Measurements from ENCODE around the gene SLC49A3. TPM values are rescaled to one million over a fixed set of nuclear protein-coding genes. Genes with fewer than 3 reads are reported as not detected.

SLC49A3 gene
- polyA plus RNA-seq, 3 donors = 9.5 to 29.8 (median 11.1) TPM

DNA sequence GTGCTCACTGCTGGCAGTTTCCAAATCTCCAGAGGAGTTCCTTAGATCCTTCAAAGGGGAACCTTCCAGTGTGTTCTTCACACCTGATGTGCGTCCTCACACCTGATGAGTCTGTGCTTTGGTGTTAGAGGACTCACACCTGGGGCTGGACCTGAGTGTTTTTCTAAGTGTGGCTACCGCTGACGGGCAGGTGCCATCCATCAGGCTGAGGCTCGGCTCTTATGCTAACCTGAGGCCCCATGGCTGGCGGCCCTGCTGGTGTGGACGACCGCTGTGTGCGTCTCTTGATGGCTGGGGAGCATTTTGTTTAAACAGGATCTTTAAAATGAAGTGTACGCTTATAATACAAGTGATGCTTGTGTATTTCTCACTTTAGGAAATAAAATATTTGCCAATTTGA, 45.1 kb upstream of the SLC49A3 start:
- no peak for TF ChIP-seq CTCF (IDR thresholded peaks at IDR 0.05)
- Histone ChIP-seq H2AFZ (ENCODE audit: insufficient read depth, low read depth, low read length, poor library complexity, severe bottlenecking) (no peak overlapping the region), H3K27me3 (ENCODE audit: control insufficient read depth in 2 of 2, insufficient read depth in 2 of 2, low read length in 2 of 2) (no peaks in the 10 kb centered on the region), H3K9me3 (replicated peaks in 1 of 2; ENCODE audit: control insufficient read depth in 1 of 2, insufficient read depth in 1 of 2, low read length in 2 of 2) (peaks cover 0 to 12% of the 10 kb centered on the region in 2 donors), H3K36me3 (replicated peaks in 1 of 2; ENCODE audit: control insufficient read depth in 1 of 2, insufficient read depth in 2 of 2, low read length in 2 of 2) (peaks cover 68 to 82% of the 10 kb centered on the region in 2 donors), H3K4me3 (replicated peaks in 1 of 3; ENCODE audit: low read depth in 2 of 3, low read length in 3 of 3) (no peak overlapping the region), H3K4me2 (replicated peaks; ENCODE audit: extremely low read depth, low read length, poor library complexity, severe bottlenecking) (no peak overlapping the region), H3K79me2 (ENCODE audit: insufficient read depth, low read length) (no peaks in the 10 kb centered on the region), H4K20me1 (ENCODE audit: insufficient read depth, low read length) (peaks cover 13% of the 10 kb centered on the region), H3K4me1 (ENCODE audit: control insufficient read depth in 1 of 2, insufficient read depth in 2 of 2, low read length in 2 of 2) (no peaks in the 10 kb centered on the region), H3K9ac (ENCODE audit: insufficient read depth, low read length, poor library complexity, severe bottlenecking) (no peak overlapping the region), H3K27ac (ENCODE audit: low read depth in 1 of 2, low read length in 2 of 2) (no peak overlapping the region)
- Mint-ChIP-seq H3K4me1 (no peaks in the 10 kb centered on the region), H3K9me3 (peaks cover 0 to 14% (median 7%) of the 10 kb centered on the region in 7 donors), H3K4me3 (no peak overlapping the region), H3K27ac (no peak overlapping the region), H3K36me3 (peaks cover 54 to 76% of the 10 kb centered on the region in 2 donors), H3K27me3 (ENCODE audit: low read depth in 3 of 3) (no peaks in the 10 kb centered on the region)
- DNase-seq = no peak
- intact Hi-C loops (cut with micrococcal nuclease) = no loop called here
- 97% methylated on average over 4 of the region's 9 CpGs for WGBS (ENCODE audit: insufficient coverage)

DNA sequence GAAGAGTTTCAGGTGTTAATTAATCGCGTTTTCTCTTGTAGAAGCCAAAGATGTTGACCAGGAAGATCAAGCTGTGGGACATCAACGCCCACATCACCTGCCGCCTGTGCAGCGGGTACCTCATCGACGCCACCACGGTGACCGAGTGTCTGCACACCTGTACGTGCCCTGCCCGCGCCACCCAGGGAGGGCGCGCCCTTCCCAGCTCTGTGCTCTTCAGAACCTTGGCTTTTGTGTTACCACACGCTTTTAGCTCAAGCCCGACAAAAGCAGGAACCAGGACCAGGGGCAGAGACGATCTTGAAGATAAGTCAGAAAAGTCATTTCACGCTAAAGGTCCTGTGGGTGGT, 44.7 kb upstream of the SLC49A3 start:
- Histone ChIP-seq H3K4me3 (replicated peaks in 1 of 3; ENCODE audit: low read depth in 2 of 3, low read length in 3 of 3) (no peak overlapping the region), H3K79me2 (ENCODE audit: insufficient read depth, low read length) (peaks cover under 1% of the 10 kb centered on the region), H3K9ac (ENCODE audit: insufficient read depth, low read length, poor library complexity, severe bottlenecking) (no peak overlapping the region), H3K9me3 (replicated peaks in 1 of 2; ENCODE audit: control insufficient read depth in 1 of 2, insufficient read depth in 1 of 2, low read length in 2 of 2) (peaks cover 0 to 12% of the 10 kb centered on the region in 2 donors), H4K20me1 (ENCODE audit: insufficient read depth, low read length) (peaks cover 16% of the 10 kb centered on the region), H3K4me1 (ENCODE audit: control insufficient read depth in 1 of 2, insufficient read depth in 2 of 2, low read length in 2 of 2) (no peaks in the 10 kb centered on the region), H3K27ac (ENCODE audit: low read depth in 1 of 2, low read length in 2 of 2) (no peak overlapping the region), H3K4me2 (replicated peaks; ENCODE audit: extremely low read depth, low read length, poor library complexity, severe bottlenecking) (no peak overlapping the region), H2AFZ (ENCODE audit: insufficient read depth, low read depth, low read length, poor library complexity, severe bottlenecking) (no peak overlapping the region), H3K36me3 (replicated peaks in 1 of 2; ENCODE audit: control insufficient read depth in 1 of 2, insufficient read depth in 2 of 2, low read length in 2 of 2) (peaks cover 66 to 78% of the 10 kb centered on the region in 2 donors), H3K27me3 (ENCODE audit: control insufficient read depth in 2 of 2, insufficient read depth in 2 of 2, low read length in 2 of 2) (no peaks in the 10 kb centered on the region)
- Mint-ChIP-seq H3K27me3 (ENCODE audit: low read depth in 3 of 3) (no peaks in the 10 kb centered on the region), H3K27ac (no peak overlapping the region), H3K9me3 (peaks cover 0 to 14% (median 7%) of the 10 kb centered on the region in 7 donors), H3K36me3 (peaks cover 54 to 76% of the 10 kb centered on the region in 2 donors), H3K4me1 (no peaks in the 10 kb centered on the region), H3K4me3 (no peak overlapping the region)
- TF ChIP-seq CTCF (IDR thresholded peaks at IDR 0.05) = no peak
- WGBS (ENCODE audit: insufficient coverage) = 96% methylated on average over 17 of the region's 18 CpGs
- no peak for DNase-seq
- intact Hi-C loops (cut with micrococcal nuclease) = no loop called here
